Muscle of arm (tissue), 12 donors: Measurements from ENCODE around the gene ATP2A3. TPM values are rescaled to one million over a fixed set of nuclear protein-coding genes. Genes with fewer than 3 reads are reported as not detected.

Experiments
- DNase-seq: peaks from one replicate; pipeline ENCODE4 v3.0.0-alpha.2; 2013
- polyA plus RNA-seq, 12 donors: library from polyadenylated mRNA; unstranded; fragments of 120-200 nt; gene quantifications; one replicate each; pipeline ENCODE4 v1.2.1, GENCODE V29; 2013; ENCODE audit not compliant: insufficient read length in 12 of 12

ATP2A3 gene
- polyA plus RNA-seq, 12 donors = 3.2 to 26.0 (median 4.0) TPM; not detected in 1

DNA sequence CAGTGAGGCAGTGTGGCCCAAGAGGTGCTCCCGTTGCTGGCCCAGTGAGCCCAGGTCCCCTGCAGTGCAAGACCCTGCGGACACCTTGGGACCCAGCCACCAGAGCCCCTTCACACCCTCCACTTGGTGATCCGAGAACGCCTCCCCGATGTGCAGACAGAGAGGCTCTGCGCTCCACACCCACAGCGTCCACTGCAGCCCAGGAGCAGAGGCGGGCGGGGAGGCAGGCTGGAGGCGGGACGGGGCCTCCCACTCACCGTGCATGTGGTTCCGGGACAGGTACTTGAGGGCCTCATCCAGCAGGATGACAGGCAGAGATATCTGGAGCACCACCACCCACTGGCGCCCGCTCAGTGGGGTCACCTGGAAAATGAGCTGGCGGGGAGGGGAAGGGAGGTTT is 35.8 kb downstream of the ATP2A3 start:
- no peak for DNase-seq

GRCh38 chr17:3927628-3928340 is 36.5 kb downstream of the ATP2A3 start:
- DNase-seq = no peak

- no peak for DNase-seq
These were observed 37.2 kb downstream of the ATP2A3 start for GRCh38 chr17:3926860-3927627.

DNA sequence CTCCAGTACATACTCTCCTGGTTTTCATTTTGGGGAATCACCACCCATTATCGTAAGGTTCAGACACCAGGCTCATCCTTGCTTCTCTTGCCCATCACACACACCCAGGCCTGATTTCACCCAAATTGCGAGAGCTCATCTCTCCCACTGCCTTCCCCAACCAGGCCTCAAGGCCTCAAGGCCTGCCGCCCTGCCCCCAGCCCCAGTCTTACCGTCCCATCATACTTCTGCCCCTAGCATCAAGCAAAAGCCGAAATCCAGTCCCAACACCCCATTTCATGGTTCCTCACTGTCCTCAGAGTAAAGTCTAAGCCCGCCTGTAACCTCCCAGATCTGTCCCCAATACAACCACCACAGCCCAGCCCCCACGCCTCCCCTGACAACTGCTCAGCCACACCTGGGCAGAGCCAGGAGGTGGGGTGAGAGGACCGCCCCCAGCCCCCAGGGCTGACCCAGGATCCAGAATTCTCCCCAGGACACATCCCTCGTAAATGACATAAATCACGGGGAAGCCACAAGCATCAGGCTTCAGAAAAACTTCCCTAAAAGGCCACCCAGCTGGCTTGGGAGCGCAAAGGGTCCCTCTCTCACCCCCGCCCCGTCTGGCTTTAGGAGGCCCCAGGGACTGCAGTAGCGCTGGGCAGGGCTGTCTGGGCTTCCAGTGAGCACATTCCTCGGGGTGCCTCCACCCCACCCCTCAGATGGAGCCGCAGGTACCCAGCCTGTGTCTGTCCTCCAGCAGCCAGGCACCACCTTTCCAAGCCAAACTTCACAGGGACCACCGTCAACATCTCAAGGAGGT is 38.4 kb downstream of the ATP2A3 start:
- DNase-seq = no peak

- no peak for DNase-seq
These were observed 39.5 kb downstream of the ATP2A3 start for GRCh38 chr17:3924512-3925350.

GRCh38 chr17:3923466-3924190 is 40.6 kb downstream of the ATP2A3 start:
- no peak for DNase-seq

DNA sequence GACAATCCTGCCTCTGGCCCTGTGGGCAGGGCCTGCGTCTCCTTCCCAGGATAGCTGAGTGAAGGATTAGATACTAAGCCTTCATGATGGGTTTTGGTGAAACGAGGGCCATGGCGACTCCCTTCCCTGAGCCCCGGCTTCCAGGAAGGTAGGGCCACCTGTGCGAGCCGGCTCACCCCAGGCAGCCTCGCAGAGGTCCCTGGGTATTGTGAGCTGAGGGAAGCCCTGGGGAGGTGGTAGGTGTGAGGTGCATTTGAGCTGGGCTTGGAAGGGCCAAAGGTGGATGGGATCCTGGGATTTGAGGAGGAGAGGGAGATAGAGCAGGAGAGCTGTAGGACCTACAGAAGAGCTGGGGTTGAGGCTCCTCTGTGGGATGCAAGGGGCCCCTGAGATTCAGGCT is 41.5 kb downstream of the ATP2A3 start:
- DNase-seq = no peak

- no peak for DNase-seq
These were observed 42.5 kb downstream of the ATP2A3 start for GRCh38 chr17:3921502-3922319.

DNA sequence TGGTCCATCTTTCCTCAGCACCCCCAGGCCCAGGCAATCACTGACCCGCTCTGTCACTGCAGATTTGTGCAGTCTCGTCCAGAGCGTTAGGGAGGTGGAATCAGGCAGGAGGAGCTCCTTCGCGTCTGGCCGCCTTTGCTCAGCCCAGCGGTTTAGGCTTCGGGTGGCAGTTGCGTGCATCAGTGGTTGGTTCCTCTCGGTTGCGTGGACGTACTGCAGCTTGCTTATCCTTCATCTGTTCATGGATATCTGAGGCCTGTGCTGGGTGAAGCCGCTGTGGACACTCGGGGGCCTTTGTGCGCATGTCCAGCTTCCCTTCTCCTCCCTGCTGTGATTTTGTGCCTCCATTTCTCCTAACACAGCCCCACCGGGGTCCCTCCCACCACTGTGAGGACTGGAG is 43.2 kb downstream of the ATP2A3 start:
- DNase-seq = no peak

GRCh38 chr17:3919123-3919624 is 45.1 kb downstream of the ATP2A3 start:
- no peak for DNase-seq

- DNase-seq = no peak
These were observed 45.7 kb downstream of the ATP2A3 start for GRCh38 chr17:3918372-3919122.

- no peak for DNase-seq
These were observed 46.8 kb downstream of the ATP2A3 start for GRCh38 chr17:3917391-3917931.

DNA sequence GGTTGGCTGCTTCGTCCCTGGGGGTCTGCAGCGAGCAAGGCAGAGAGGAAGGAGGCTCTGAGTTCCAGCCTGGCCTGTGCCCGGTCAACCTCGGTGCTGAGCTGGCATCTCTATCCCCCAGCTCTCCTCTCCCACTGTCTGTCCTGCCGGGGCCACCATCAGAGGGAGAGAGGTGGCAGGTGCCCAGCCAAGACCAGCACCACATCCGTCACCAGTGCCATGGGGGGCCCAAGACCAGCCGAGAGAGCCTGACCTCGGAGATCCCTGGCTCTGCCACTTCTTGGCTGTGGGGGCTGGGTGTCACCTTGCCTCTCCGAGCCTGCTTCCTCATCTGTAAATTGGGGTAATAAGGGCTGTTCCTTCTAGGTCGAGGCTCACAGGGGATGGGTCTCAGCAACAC is 47.4 kb downstream of the ATP2A3 start:
- no peak for DNase-seq

- no peak for DNase-seq
These were observed 48.1 kb downstream of the ATP2A3 start, which contains the start of gene P2RX1 for GRCh38 chr17:3915995-3916696. TSS of gene P2RX1 (minus strand) at chr17:3916465. CDS start at chr17:3916225, 240 bp downstream.

DNA sequence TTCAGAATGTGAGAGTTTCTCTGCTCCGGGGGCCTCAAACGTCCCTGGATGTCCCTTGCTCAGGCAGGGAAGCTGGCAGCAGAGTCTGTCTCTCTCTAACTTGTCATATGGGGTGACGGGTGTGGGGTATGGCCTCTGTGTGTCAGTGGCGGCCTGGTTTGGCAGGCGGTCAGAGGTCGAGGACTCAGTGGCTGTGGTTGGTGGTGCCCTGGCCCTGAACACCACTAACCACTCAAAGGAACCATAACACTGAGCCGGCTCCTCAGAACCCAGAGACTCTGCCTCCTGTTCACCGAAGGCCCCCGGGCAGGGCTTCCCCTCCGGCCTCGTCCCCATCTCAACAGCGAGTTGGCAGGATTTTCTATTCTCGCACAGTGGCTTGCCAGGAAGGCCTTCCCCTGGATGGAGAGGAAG is 48.6 kb downstream of the ATP2A3 start:
- no peak for DNase-seq

DNA sequence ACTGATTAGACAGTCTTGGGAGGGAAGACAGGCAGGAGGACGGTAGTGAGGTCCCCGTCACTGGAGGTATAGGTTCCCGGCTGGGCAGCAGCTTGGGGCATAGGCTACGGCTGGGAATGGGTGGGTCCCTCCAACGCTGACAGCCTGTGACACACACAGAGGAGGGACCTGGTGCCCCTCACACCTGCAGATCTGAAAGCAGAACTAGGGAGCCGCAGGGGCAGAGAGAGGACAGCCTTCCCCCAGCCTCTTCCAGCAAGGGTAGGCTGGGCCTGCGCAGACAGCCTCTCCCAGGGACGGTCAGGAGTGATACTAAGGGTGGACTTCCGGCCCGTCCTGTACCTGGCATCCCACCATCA is 49.9 kb downstream of the ATP2A3 start:
- DNase-seq = no peak

DNA sequence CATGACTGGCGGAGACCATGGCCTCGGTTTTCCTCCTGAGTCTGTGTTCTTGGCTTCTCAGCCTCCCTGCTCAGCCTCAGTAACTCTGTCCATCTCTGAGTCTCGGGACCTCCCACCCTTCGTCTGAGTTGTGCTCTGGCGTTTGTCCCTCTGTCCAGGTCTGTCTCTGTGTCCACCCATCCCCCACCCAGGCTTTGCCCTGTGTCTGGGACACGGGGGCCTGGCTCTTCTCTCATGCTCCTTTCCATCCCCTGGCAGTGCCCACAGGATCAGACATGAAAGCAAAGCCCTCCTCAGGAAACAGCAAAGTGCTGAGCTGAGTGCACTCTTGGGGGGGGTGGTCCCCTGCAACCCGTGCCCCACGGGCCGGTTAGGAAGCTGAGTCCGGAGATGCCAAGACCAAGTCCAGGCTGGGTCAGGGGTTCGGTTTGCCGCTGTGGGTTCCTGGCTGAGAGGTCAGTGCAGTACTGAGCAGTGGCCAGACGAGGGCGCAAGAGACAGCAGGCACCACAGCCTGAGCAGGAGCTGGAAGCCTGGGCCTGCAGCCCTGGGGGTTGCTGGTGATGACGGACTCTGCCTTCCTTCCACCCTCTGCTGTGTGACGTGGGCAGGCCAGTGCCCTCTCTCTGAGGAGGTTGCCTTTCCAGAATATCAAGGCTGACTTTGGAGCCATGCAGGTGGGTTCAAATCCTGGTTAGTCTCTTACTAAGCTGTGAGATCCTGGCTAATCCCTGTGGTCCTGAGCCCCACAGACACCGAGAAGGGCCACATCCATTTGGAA is 50.5 kb downstream of the ATP2A3 start:
- peak; percentile 78 for DNase-seq
